Right cardiac atrium (tissue), 5 donors: ENCODE data around the gene ZNF540. TPM values are rescaled to one million over a fixed set of nuclear protein-coding genes. Genes with fewer than 3 reads are reported as not detected.

ENCODE experiments used
- ATAC-seq, 2 donors: fragments of 200-7000 bp; cut with Tn5 transposase; one replicate each; pipeline versions ENCODE4 v1.8.0 to v1.9.1; 2020; ENCODE audit warnings: moderate library complexity in 2 of 2, mild to moderate bottlenecking in 1 of 2
- DNase-seq, 3 donors: peaks; one replicate each; pipeline ENCODE4 v3.0.0-alpha.2; 2020
- H3K27ac ChIP-seq: one replicate; pipeline ENCODE4 v1.5.1; 2013; ENCODE audit warnings: mild to moderate bottlenecking, low read length, control low read depth, moderate library complexity
- H3K27me3 ChIP-seq: one replicate; pipeline ENCODE4 v1.6.1; 2013; ENCODE audit not compliant: control insufficient read depth, insufficient read depth
- H3K4me1 ChIP-seq: one replicate; pipeline ENCODE4 v1.6.1; 2013; ENCODE audit warnings: low read length; ENCODE audit not compliant: control insufficient read depth, insufficient read depth
- H3K4me3 ChIP-seq: one replicate; pipeline ENCODE4 v1.5.1; 2013; ENCODE audit warnings: low read length, control low read depth
- H3K9me3 ChIP-seq: one replicate; pipeline ENCODE4 v1.6.1; 2013; ENCODE audit warnings: low read length; ENCODE audit not compliant: control insufficient read depth
- WGBS: extraction: QIAGEN DNeasy Blood & Tissue Kit; methylation state at CpG from one replicate; pipeline ENCODE4 v1.1.7; 2013; 5-methylcytosine and 5-hydroxymethylcytosine counted together
- intact Hi-C, 4 donors: fragments of 100-400 bp; cut with DNase I; formaldehyde crosslinking; loops; one replicate each; pipeline versions ENCODE4 v1.11.0 to v1.14.0; 2022 to 2023
- long read RNA-seq, 4 donors: library from polyadenylated mRNA; unstranded; transcript quantifications; one replicate each; pipeline ENCODE4 v2.0.0, GENCODE V29; 2020 to 2021
- polyA plus RNA-seq: library from polyadenylated mRNA; stranded (reverse); fragments of 200-250 nt; gene quantifications from one replicate; pipeline ENCODE4 v1.2.3, GENCODE V29; 2013
- total RNA-seq, 4 donors: library from RNA; stranded (reverse); fragmentation: NEBNext Ultra II Directional; extraction: Animal tissue kit (Norgen Biotek cat#: 25700); gene quantifications; one replicate each; pipeline ENCODE4 v1.2.1, GENCODE V29; 2021
- donor health status: healthy with polysubstance abuse.
- donor health status: DM: no; HTN: yes; CAD: no.
- donor health status: DM: no; HTN: no; CAD: no.
- donor health status: DM: no; HTN: yes; CAD: no; lungs with severe emphysema.
- donor health status: DM: yes; HTN: yes; CAD: no.

ZNF540 gene
- total RNA-seq (10 to 100 TPM in 2 of 4 donors, 1 to 10 TPM in 2; 8.8 to 13.4 (median 9.8) TPM), polyA plus RNA-seq (6.5 TPM)
- long read RNA-seq, donor 1, transcript ZNF540-201 (5 exons, 3,099 nt) = major isoform, 21 of 27 reads
- long read RNA-seq, donor 1, partial matches to known transcripts = 0 of 27 reads
- long read RNA-seq, donor 1, other reads (novel, unspliced or antisense) = 4 of 27 reads
- long read RNA-seq, donor 2, transcript ZNF540-201 (5 exons, 3,099 nt) = major isoform, 7 of 8 reads
- long read RNA-seq, donor 2, partial matches to known transcripts = 0 of 8 reads
- long read RNA-seq, donor 2, other reads (novel, unspliced or antisense) = 0 of 8 reads
- long read RNA-seq, donor 3, transcript ZNF540-201 (5 exons, 3,099 nt) = major isoform, 35 of 42 reads
- long read RNA-seq, donor 3, partial matches to known transcripts = 2 of 42 reads
- long read RNA-seq, donor 3, other reads (novel, unspliced or antisense) = 2 of 42 reads
- long read RNA-seq, donor 4, transcript ZNF540-201 (5 exons, 3,099 nt) = major isoform, 10 of 11 reads
- long read RNA-seq, donor 4, partial matches to known transcripts = 0 of 11 reads
- long read RNA-seq, donor 4, other reads (novel, unspliced or antisense) = 1 of 11 reads

DNA sequence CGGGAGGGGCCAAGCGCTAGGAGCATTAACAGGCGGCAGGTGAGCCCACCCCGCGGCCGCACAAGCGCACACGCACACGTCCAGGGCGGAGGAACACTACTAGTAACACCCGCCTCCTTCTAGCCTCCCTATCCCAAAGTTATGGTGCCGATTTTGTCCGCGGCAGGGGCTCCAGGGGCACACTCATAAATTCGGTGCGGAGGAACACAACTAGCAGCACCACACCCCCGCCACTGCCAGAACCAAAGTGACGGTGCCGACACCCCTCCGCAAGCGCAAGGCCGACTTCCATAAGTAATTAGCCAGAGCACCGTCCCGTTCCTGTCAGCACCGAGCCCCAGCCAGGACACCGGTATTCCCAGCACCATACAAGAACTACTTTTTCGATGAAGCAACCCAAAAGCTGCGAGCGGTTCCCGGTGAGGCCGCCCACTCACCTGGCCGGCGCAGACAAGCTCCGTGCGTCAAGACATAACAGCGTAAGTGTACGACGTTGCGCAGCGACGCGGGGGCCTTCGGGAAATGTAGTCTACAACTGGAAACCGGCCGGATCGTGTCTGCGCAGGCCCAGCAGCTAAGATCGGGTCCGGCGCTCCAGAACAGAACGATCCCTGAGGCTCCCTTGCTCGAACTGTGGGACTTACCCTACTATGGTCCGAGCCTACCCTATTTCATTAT lies at the start of gene ZNF540, which contains the start of gene ZNF571:
ZNF540 (plus strand) TSS at position 573 of the 678 bp plus-strand sequence. CDS start 3,572 bp downstream, outside the sequence.
ZNF571 (minus strand) TSS at position 489 of the 678 bp plus-strand sequence. CDS start 8,116 bp downstream, outside the sequence.
- H3K4me1 ChIP-seq = no peaks in the 10 kb centered on the region
- peak within 1 kb of the TSS; percentile 90 for H3K4me3 ChIP-seq
- WGBS = under 1% methylated on average over 53 of the region's 53 CpGs
- no peaks in the 10 kb centered on the region for H3K27me3 ChIP-seq
- peak within 1 kb of the TSS; percentile 96 for H3K27ac ChIP-seq
- peak; percentile 95 to 98 (median 96) for DNase-seq
- peak; percentile 100 for ATAC-seq
- intact Hi-C loops = no loop called here
- H3K9me3 ChIP-seq = no peaks in the 10 kb centered on the region

- H3K27me3 ChIP-seq = no peaks in the 10 kb centered on the region
- H3K4me1 ChIP-seq = no peaks in the 10 kb centered on the region
- DNase-seq (peak; percentile 33 to 77 (median 64)), ATAC-seq (peak; percentile 40 to 83)
- H3K4me3 ChIP-seq = peak overlapping the region; percentile 31
- H3K27ac ChIP-seq = peak overlapping the region; percentile 25
- 3% methylated on average over 65 of the region's 65 CpGs for WGBS
- peaks cover 23% of the 10 kb centered on the region for H3K9me3 ChIP-seq
- intact Hi-C loops = no loop called here
These were observed 43.3 kb upstream of the ZNF540 start for GRCh38 chr19:37551129-37551993.

- intact Hi-C loops = no loop called here
- DNase-seq (no peak), ATAC-seq (no peak)
- no peaks in the 10 kb centered on the region for H3K27me3 ChIP-seq
- H3K9me3 ChIP-seq = peaks cover 9% of the 10 kb centered on the region
- H3K4me1 ChIP-seq = no peaks in the 10 kb centered on the region
- no peak overlapping the region for H3K4me3 ChIP-seq
- no peak overlapping the region for H3K27ac ChIP-seq
- WGBS = 95% methylated on average over 3 of the region's 3 CpGs
These were observed 31.2 kb upstream of the ZNF540 start for GRCh38 chr19:37563518-37563917.

DNA sequence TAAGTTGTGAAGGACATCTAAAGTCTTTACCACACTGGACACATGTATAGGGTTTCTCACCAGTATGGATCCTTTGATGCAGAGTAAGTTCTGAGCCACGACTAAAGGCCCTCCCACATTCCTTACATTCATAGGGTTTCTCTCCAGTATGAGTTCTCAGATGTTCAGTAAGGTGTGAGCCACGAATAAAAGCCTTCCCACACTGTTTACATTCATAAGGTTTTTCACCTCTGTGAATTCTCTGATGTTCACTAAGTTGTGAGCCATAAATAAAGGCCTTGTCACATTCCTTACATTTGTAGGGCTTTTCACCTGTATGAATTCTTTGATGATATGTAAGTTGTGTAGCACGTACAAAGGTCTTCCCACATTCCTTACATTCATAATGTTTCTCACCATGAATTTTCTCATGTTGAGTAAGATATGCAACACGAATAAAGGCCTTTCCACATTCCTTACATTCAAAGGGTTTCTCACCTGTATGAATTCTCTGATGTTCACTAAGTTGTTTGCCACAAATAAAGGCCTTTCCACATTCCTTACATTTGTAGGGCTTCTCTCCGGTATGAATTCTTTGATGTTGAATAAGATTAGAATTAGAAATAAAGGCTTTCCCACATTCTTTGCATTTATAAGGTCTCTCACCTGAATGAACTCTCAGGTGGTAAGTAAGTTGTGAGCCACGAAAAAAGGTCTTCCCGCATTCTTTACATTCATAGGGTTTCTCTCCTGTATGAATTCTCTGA lies 29.9 kb upstream of the ZNF540 start:
- WGBS = 96% methylated on average over 7 of the region's 7 CpGs
- no peaks in the 10 kb centered on the region for H3K27me3 ChIP-seq
- H3K9me3 ChIP-seq = peaks cover 12% of the 10 kb centered on the region
- ATAC-seq (no peak), DNase-seq (no peak)
- no peaks in the 10 kb centered on the region for H3K4me1 ChIP-seq
- intact Hi-C loops = no loop called here
- no peak overlapping the region for H3K27ac ChIP-seq
- peak overlapping the region; percentile 5 for H3K4me3 ChIP-seq

- Histone ChIP-seq H3K27me3 (no peaks in the 10 kb centered on the region), H3K9me3 (peaks cover 13% of the 10 kb centered on the region), H3K4me1 (no peaks in the 10 kb centered on the region), H3K4me3 (peak overlapping the region; percentile 8), H3K27ac (no peak overlapping the region)
- ATAC-seq (no peak), DNase-seq (no peak)
- intact Hi-C loops = no loop called here
These were observed 29.4 kb upstream of the ZNF540 start for GRCh38 chr19:37565370-37565669.

GRCh38 chr19:37572203-37572602 lies 22.5 kb upstream of the ZNF540 start:
- no peak for DNase-seq
- H3K27ac ChIP-seq = no peak overlapping the region
- H3K9me3 ChIP-seq = peaks cover 16% of the 10 kb centered on the region
- intact Hi-C loops = no loop called here
- H3K4me1 ChIP-seq = no peaks in the 10 kb centered on the region
- H3K4me3 ChIP-seq = no peak overlapping the region
- no peaks in the 10 kb centered on the region for H3K27me3 ChIP-seq
- no peak for ATAC-seq

GRCh38 chr19:37583340-37583739 lies 11.3 kb upstream of the ZNF540 start:
- intact Hi-C loops = no loop called here
- no peaks in the 10 kb centered on the region for H3K27me3 ChIP-seq
- H3K4me1 ChIP-seq = no peaks in the 10 kb centered on the region
- no peak overlapping the region for H3K27ac ChIP-seq
- no peak for ATAC-seq
- 68% methylated on average over 2 of the region's 2 CpGs for WGBS
- no peak overlapping the region for H3K4me3 ChIP-seq
- no peak for DNase-seq
- peaks cover 20% of the 10 kb centered on the region for H3K9me3 ChIP-seq

- ATAC-seq (no peak), DNase-seq (no peak)
- no peaks in the 10 kb centered on the region for H3K9me3 ChIP-seq
- H3K4me1 ChIP-seq = no peaks in the 10 kb centered on the region
- H3K27me3 ChIP-seq = no peaks in the 10 kb centered on the region
- intact Hi-C loops = no loop called here
- peak overlapping the region; percentile 90 for H3K4me3 ChIP-seq
- H3K27ac ChIP-seq = peak overlapping the region; percentile 96
- WGBS = 6% methylated on average over 9 of the region's 9 CpGs
These were observed 726 bp upstream of the ZNF540 start for GRCh38 chr19:37593996-37594303.

DNA sequence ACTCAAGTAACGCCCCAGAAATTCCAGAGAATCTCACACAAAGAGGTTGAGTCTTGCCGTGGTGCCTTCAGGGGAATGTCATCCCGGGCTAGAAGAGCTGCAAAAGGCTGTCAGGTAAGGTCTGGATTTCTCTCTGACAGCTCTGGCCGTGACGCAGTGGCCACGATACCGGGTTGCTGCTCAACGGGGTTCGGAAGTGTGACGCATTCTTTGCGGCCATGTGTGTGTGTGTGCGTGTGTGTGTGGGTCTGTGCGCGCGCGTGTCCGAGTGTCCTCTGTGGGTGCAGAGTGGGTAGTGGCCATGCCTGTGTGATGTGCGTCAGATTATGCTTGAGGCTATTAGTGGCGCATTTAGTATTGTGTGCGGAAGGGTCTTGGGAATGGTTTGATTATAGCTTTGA lies 306 bp downstream of the ZNF540 start:
- Histone ChIP-seq H3K4me3 (peak overlapping the region; percentile 90), H3K27me3 (no peaks in the 10 kb centered on the region), H3K4me1 (no peaks in the 10 kb centered on the region), H3K27ac (peak overlapping the region; percentile 91), H3K9me3 (no peaks in the 10 kb centered on the region)
- ATAC-seq (peak; percentile 86), DNase-seq (peak; percentile 76 to 88 (median 87))
- under 1% methylated on average over 20 of the region's 20 CpGs for WGBS
- intact Hi-C loops = no loop called here
